Measurements from ENCODE around the gene HMGB3.

DNA sequence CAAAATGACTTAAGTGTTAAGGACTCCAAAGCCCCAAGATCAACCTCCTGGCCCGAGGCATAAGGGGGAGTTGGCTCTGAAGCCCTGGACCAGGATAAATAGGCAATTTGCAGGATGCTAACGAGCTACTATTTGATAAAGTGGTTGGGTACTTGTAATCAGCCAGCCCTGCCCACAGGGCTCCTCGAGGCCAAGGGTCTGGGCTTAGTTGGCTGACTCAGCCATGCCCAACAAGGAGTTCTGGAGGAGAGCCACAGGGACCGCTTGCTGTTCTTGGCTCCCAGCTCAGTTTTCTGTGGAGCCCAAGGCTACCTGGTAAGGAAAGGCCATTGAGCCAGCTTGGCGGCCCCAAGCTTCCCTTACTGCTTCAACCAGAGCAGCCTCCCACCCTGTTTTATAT is 7.8 kb downstream of the HMGB3 start:
- TF ChIP-seq POLR2A (IDR thresholded peaks at IDR 0.05; ENCODE audit: low read length), result no peak
- no peak for TF ChIP-seq GATA1 (IDR thresholded peaks at IDR 0.05; ENCODE audit: low read depth, low read length)
